Liver (tissue), 9 donors: ENCODE measurements around the gene ADIRF. TPM values are rescaled to one million over a fixed set of nuclear protein-coding genes. Genes with fewer than 3 reads are reported as not detected.

Experiments
- DNase-seq: peaks from one replicate; pipeline ENCODE4 v3.0.0-alpha.2; 2017; ENCODE audit warnings: low spot score
- H3K27ac ChIP-seq, 2 donors: one replicate each; pipeline ENCODE4 v1.7.0; 2013; ENCODE audit warnings: inconsistent platforms in 2 of 2, low read length in 2 of 2, control low read depth in 1 of 2, low read depth in 1 of 2, mild to moderate bottlenecking in 1 of 2
- H3K27me3 ChIP-seq, 4 donors: one replicate each; pipeline versions ENCODE4 v1.6.1 to v1.7.0; 2013; ENCODE audit warnings: low read length in 3 of 4, inconsistent platforms in 1 of 4, mild to moderate bottlenecking in 1 of 4, moderate library complexity in 1 of 4; ENCODE audit not compliant: control insufficient read depth in 4 of 4, insufficient read depth in 4 of 4
- H3K36me3 ChIP-seq, 4 donors: one replicate each; pipeline versions ENCODE4 v1.6.1 to v1.7.0; 2013; ENCODE audit warnings: low read length in 3 of 4, mild to moderate bottlenecking in 3 of 4, low read depth in 1 of 4, moderate library complexity in 1 of 4; ENCODE audit not compliant: control insufficient read depth in 4 of 4, insufficient read depth in 3 of 4
- H3K4me1 ChIP-seq, 4 donors: one replicate each; pipeline versions ENCODE4 v1.6.1 to v1.7.0; 2013; ENCODE audit warnings: low read length in 3 of 4, mild to moderate bottlenecking in 3 of 4, moderate library complexity in 1 of 4; ENCODE audit not compliant: control insufficient read depth in 4 of 4, insufficient read depth in 4 of 4
- H3K4me3 ChIP-seq, 3 donors: one replicate each; pipeline versions ENCODE4 v1.6.1 to v1.7.0; 2013; ENCODE audit warnings: low read length in 3 of 3, control low read depth in 1 of 3, low read depth in 1 of 3, mild to moderate bottlenecking in 1 of 3
- H3K9ac ChIP-seq, 2 donors: one replicate each; pipeline ENCODE4 v1.7.0; 2013; ENCODE audit warnings: low read length in 2 of 2, mild to moderate bottlenecking in 2 of 2, moderate library complexity in 2 of 2, control low read depth in 1 of 2, low read depth in 1 of 2
- H3K9me3 ChIP-seq, 4 donors: one replicate each; pipeline versions ENCODE4 v1.6.1 to v1.7.0; 2013; ENCODE audit warnings: low read length in 3 of 4; ENCODE audit not compliant: control insufficient read depth in 4 of 4
- FOXA1 ChIP-seq: IDR thresholded peaks from 2 replicates; pipeline ENCODE4 v1.6.1; 2016; ENCODE audit warnings: antibody characterized with exemption
- GABPA ChIP-seq, 2 donors: IDR thresholded peaks in 1 of 2; conservative IDR thresholded peaks in 1 of 2; 2 replicates each; pipeline ENCODE4 v1.6.1; 2016; ENCODE audit warnings: antibody characterized with exemption in 2 of 2, mild to moderate bottlenecking in 1 of 2, moderate library complexity in 1 of 2
- HNF4A ChIP-seq, 2 donors: conservative IDR thresholded peaks; 2 replicates each; pipeline ENCODE4 v1.6.1; 2016; ENCODE audit warnings: antibody characterized with exemption in 2 of 2, mild to moderate bottlenecking in 2 of 2
- JUND ChIP-seq, 2 donors: IDR thresholded peaks; 2 replicates each; pipeline ENCODE4 v1.6.1; 2016; ENCODE audit warnings: antibody characterized with exemption in 2 of 2
- MAX ChIP-seq: IDR thresholded peaks from 2 replicates; pipeline ENCODE4 v1.6.1; 2016; ENCODE audit warnings: antibody characterized with exemption
- NR2F2 ChIP-seq: IDR thresholded peaks from 2 replicates; pipeline ENCODE4 v1.6.1; 2016; ENCODE audit warnings: antibody characterized with exemption
- REST ChIP-seq: IDR thresholded peaks from 2 replicates; pipeline ENCODE4 v1.6.1; 2016; ENCODE audit warnings: antibody characterized with exemption, mild to moderate bottlenecking
- RXRA ChIP-seq, 2 donors: IDR thresholded peaks; 2 replicates each; pipeline ENCODE4 v1.6.1; 2017 to 2018; ENCODE audit warnings: antibody characterized with exemption in 2 of 2, mild to moderate bottlenecking in 1 of 2
- SP1 ChIP-seq: IDR thresholded peaks from 2 replicates; pipeline ENCODE4 v1.6.1; 2018; ENCODE audit warnings: antibody characterized with exemption, mild to moderate bottlenecking
- ZBTB33 ChIP-seq: IDR thresholded peaks from 2 replicates; pipeline ENCODE4 v1.6.1; 2016; ENCODE audit warnings: antibody characterized with exemption
- WGBS: extraction: QIAGEN DNeasy Blood & Tissue Kit; methylation state at CpG from one replicate; pipeline ENCODE4 v1.1.7; 2013; 5-methylcytosine and 5-hydroxymethylcytosine counted together
- polyA plus RNA-seq, 2 donors: library from polyadenylated mRNA; stranded (reverse) in 1 of 2; unstranded in 1 of 2; fragments of 200-250 nt in 1 of 2; fragments of >200 nt in 1 of 2; fragmentation: Nextera tagmentation in 1 of 2; extraction: Ambion mirVana in 1 of 2; gene quantifications; one replicate each; pipeline versions ENCODE4 v1.2.1 to v1.2.3, GENCODE V29; 2013 to 2015
- total RNA-seq, 2 donors: library from RNA; depleted of rRNA; stranded (reverse); fragments of >200 nt; gene quantifications; one replicate each; pipeline ENCODE4 v1.2.3, GENCODE V29; 2014
- donor health status: healthy.
- donor health status: healthy.
- donor health status: healthy.
- donor health status: healthy.
- donor health status: healthy.

ADIRF gene
- total and polyA plus RNA-seq, 4 donors = 0.61 to 96.3 (median 35.8) TPM

- Histone ChIP-seq H3K36me3 (no peaks in the 10 kb centered on the region), H3K27ac (no peak overlapping the region), H3K4me1 (peaks cover 0 to 13% (median 5%) of the 10 kb centered on the region in 4 donors), H3K27me3 (no peaks in the 10 kb centered on the region), H3K9me3 (no peaks in the 10 kb centered on the region), H3K4me3 (no peak overlapping the region), H3K9ac (no peak overlapping the region)
- 80% methylated on average over 9 of the region's 9 CpGs for WGBS
- DNase-seq = no peak
- no peak for TF ChIP-seq MAX
- no peak for TF ChIP-seq SP1
- no peak for TF ChIP-seq ZBTB33
- no peak for TF ChIP-seq JUND (IDR thresholded peaks at IDR 0.05)
- no peak for TF ChIP-seq HNF4A (conservative IDR thresholded peaks at IDR 0.05)
Measured at GRCh38 chr10:86960863-86961434, 7.3 kb upstream of the ADIRF start.

GRCh38 chr10:86961481-86962091 lies 6.7 kb upstream of the ADIRF start:
- TF ChIP-seq REST (no peak), RXRA (IDR thresholded peaks at IDR 0.05) (no peak), NR2F2 (no peak), GABPA (IDR thresholded peaks at IDR 0.05 in 1 of 2, conservative IDR thresholded peaks at IDR 0.05 in 1 of 2) (no peak), FOXA1 (no peak)
- 94% methylated on average over 12 of the region's 12 CpGs for WGBS
- Histone ChIP-seq H3K9ac (no peak overlapping the region), H3K27ac (no peak overlapping the region), H3K36me3 (no peaks in the 10 kb centered on the region), H3K4me3 (no peak overlapping the region), H3K27me3 (no peaks in the 10 kb centered on the region), H3K4me1 (peaks cover 0 to 13% (median 7%) of the 10 kb centered on the region in 4 donors), H3K9me3 (no peaks in the 10 kb centered on the region)
- no peak for DNase-seq
